HepG2 (cell line): ENCODE data around the gene ARHGAP10. TPM values are rescaled to one million over a fixed set of nuclear protein-coding genes. Genes with fewer than 3 reads are reported as not detected.

Experiments
- ATAC-seq: fragments of 200-7000 bp; cut with Tn5 transposase; 3 replicates; pipeline ENCODE4 v1.9.1; 2020; ENCODE audit warnings: mild to moderate bottlenecking, moderate library complexity
- BruUV-seq: library from RNA; stranded (reverse); fragments of 400-500 nt; replicated peaks from 2 replicates; lab custom pipeline; 2021; lab: Mats Ljungman, UMichigan
- CTCF ChIA-PET: fragments of 300-600 bp; formaldehyde crosslinking; extraction: SDS; loops from one replicate; lab custom pipeline; 2021; ENCODE audit warnings: low total read pairs, inconsistent platforms, low intra/inter-chr PET ratio; lab: Yijun Ruan, JAX
- POLR2A ChIA-PET: fragments of 350-600 bp; sonication (Branson Sonifier 250); formaldehyde crosslinking; loops from one replicate; lab custom pipeline; 2020; ENCODE audit warnings: antibody characterized with exemption, inconsistent platforms; lab: Yijun Ruan, JAX
- DNase-seq: peaks from one replicate; pipeline ENCODE4 v3.0.0-alpha.2; 2015; ENCODE audit warnings: low spot score
- FAIRE-seq: peaks from 3 replicates; lab custom pipeline; 2011; peaks lifted over from hg19 to GRCh38; lab: Jason Lieb, UNC
- H2AFZ ChIP-seq: one replicate; pipeline ENCODE4 v1.6.1; 2011; ENCODE audit warnings: low read length, inconsistent platforms
- H3K27ac ChIP-seq: fragments of 300-600 bp; 3 replicates; pipeline ENCODE4 v1.8.0; 2011; ENCODE audit warnings: mixed run types, mild to moderate bottlenecking, mixed read lengths, low read length, inconsistent platforms; ENCODE audit not compliant: insufficient read depth; ENCODE audit errors: extremely low read length
- H3K27me3 ChIP-seq, 2 experiments: fragments of 200-600 bp in 1 of 2; 2 replicates in 1 of 2; 3 replicates in 1 of 2; pipeline versions ENCODE4 v1.6.0 to v1.8.0; 2011; ENCODE audit warnings: low read length in 2 of 2, mild to moderate bottlenecking in 2 of 2, moderate library complexity in 2 of 2, inconsistent platforms in 1 of 2; ENCODE audit not compliant: insufficient read depth in 2 of 2, control insufficient read depth in 1 of 2
- H3K36me3 ChIP-seq, 2 experiments: fragments of 200-600 bp in 1 of 2; replicated peaks in 1 of 2; 2 replicates in 1 of 2; 3 replicates in 1 of 2; pipeline versions ENCODE4 v1.5.1 to v1.8.0; 2011; ENCODE audit warnings: low read length in 2 of 2, inconsistent platforms in 1 of 2; ENCODE audit not compliant: insufficient read depth in 2 of 2, control insufficient read depth in 1 of 2
- H3K4me1 ChIP-seq: 2 replicates; pipeline ENCODE4 v1.5.1; 2012; ENCODE audit warnings: low read length, inconsistent platforms; ENCODE audit not compliant: insufficient read depth
- H3K4me2 ChIP-seq: 2 replicates; pipeline ENCODE4 v1.6.0; 2011; ENCODE audit warnings: low read depth, low read length, inconsistent platforms
- H3K4me3 ChIP-seq, 3 experiments: fragments of 200-600 bp in 1 of 3; sonication (generic), shearing (Covaris generic) in 1 of 3; replicated peaks in 1 of 3; 2 replicates each; pipeline ENCODE4 v1.5.1; 2011 to 2016; ENCODE audit warnings: low read length in 3 of 3, inconsistent platforms in 2 of 3, low read depth in 2 of 3, mild to moderate bottlenecking in 2 of 3, control low read depth in 1 of 3, mixed read lengths in 1 of 3; ENCODE audit not compliant: insufficient read depth in 1 of 3
- H3K79me2 ChIP-seq: one replicate; pipeline ENCODE4 v1.6.1; 2011; ENCODE audit warnings: low read length, inconsistent platforms; ENCODE audit not compliant: insufficient read depth
- H3K9ac ChIP-seq: 2 replicates; pipeline ENCODE4 v1.6.0; 2011; ENCODE audit warnings: mild to moderate bottlenecking, low read depth, low read length, inconsistent platforms; ENCODE audit not compliant: insufficient read depth
- H3K9me3 ChIP-seq: 2 replicates; pipeline ENCODE4 v1.5.1; 2012; ENCODE audit warnings: mild to moderate bottlenecking, low read length
- H4K20me1 ChIP-seq: 2 replicates; pipeline ENCODE4 v1.6.0; 2011; ENCODE audit warnings: inconsistent platforms, mild to moderate bottlenecking, low read length, moderate library complexity; ENCODE audit not compliant: insufficient read depth
- AHR ChIP-seq: IDR thresholded peaks from 2 replicates; pipeline ENCODE4 v1.6.1; 2018; ENCODE audit warnings: missing genetic modification reagents, missing compliant biosample characterization
- HOXA5 ChIP-seq: sonication (generic); formaldehyde crosslinking; IDR thresholded peaks from 2 replicates; pipeline ENCODE4 v1.4.0; 2020; ENCODE audit warnings: missing genetic modification reagents
- IRX3 ChIP-seq: sonication (generic); formaldehyde crosslinking; IDR thresholded peaks from 2 replicates; pipeline ENCODE4 v1.8.1; 2023; ENCODE audit warnings: mild to moderate bottlenecking, low read depth, missing genetic modification reagents, borderline replicate concordance
- MED13 ChIP-seq: sonication (generic); formaldehyde crosslinking; IDR thresholded peaks from 2 replicates; pipeline ENCODE4 v1.5.0; 2020; ENCODE audit warnings: missing genetic modification reagents
- NONO ChIP-seq, 2 experiments: fragments of 450-650 bp in 1 of 2; sonication (generic) in 1 of 2; formaldehyde crosslinking in 1 of 2; IDR thresholded peaks in 1 of 2; conservative IDR thresholded peaks in 1 of 2; 2 replicates each; pipeline versions ENCODE4 v1.6.1 to v1.8.0; 2017 to 2022; ENCODE audit warnings: mild to moderate bottlenecking in 1 of 2, missing genetic modification reagents in 1 of 2, moderate library complexity in 1 of 2
- POLR2AphosphoS5 ChIP-seq: IDR thresholded peaks from 2 replicates; pipeline ENCODE4 v1.6.1; 2012; ENCODE audit warnings: low read depth, low read length
- PTBP1 ChIP-seq: fragments of 200-400 bp; formaldehyde crosslinking; IDR thresholded peaks from 2 replicates; pipeline ENCODE4 v1.6.1; 2018; ENCODE audit warnings: low read length, low read depth; ENCODE audit not compliant: poor library complexity, severe bottlenecking
- ZNF12 ChIP-seq: sonication (generic); formaldehyde crosslinking; IDR thresholded peaks from 2 replicates; pipeline ENCODE4 v1.5.0; 2020; ENCODE audit warnings: missing genetic modification reagents
- ZNF326 ChIP-seq: sonication (generic); formaldehyde crosslinking; IDR thresholded peaks from 2 replicates; pipeline ENCODE4 v1.4.0; 2020; ENCODE audit warnings: missing genetic modification reagents, borderline replicate concordance
- ZNF549 ChIP-seq: sonication (generic); formaldehyde crosslinking; IDR thresholded peaks from 2 replicates; pipeline ENCODE4 v1.5.0; 2020; ENCODE audit warnings: missing genetic modification reagents
- ZNF564 ChIP-seq: sonication (generic); formaldehyde crosslinking; IDR thresholded peaks from 2 replicates; pipeline ENCODE4 v1.8.1; 2023; ENCODE audit warnings: mild to moderate bottlenecking, missing genetic modification reagents
- WGBS: methylation state at CpG from one replicate; pipeline ENCODE4 v1.1.6; 2017; ENCODE audit warnings: low lambda C conversion rate; 5-methylcytosine and 5-hydroxymethylcytosine counted together
- in situ Hi-C: cut with HindIII; loops from 2 replicates; pipeline ENCODE4 v1.10.0; 2017; ENCODE audit warnings: low pct_unique_long_range_greater_than_20kb; ENCODE audit not compliant: extremely low pct_ligation_motif_present
- intact Hi-C: fragments of 100-400 bp; cut with micrococcal nuclease; formaldehyde crosslinking; loops from one replicate; pipeline ENCODE4 v1.10.0; 2022; ENCODE audit not compliant: unreplicated experiment
- polyA plus RNA-seq, 8 experiments: library from polyadenylated mRNA; depleted of rRNA in 3 of 8; stranded (reverse) in 7 of 8; unstranded in 1 of 8; fragments of >200 nt; fragmentation: Illumina TruSeq in 4 of 8; extraction: Trizol in 4 of 8; gene quantifications; 2 replicates each; pipeline versions ENCODE4 v1.2.1 to v1.2.3, GENCODE V29; 2011 to 2016; ENCODE audit warnings: low read depth in 4 of 8, missing spikeins in 1 of 8, mixed read lengths in 1 of 8; ENCODE audit not compliant: insufficient read depth in 1 of 8
- total RNA-seq, 5 experiments: library from RNA; depleted of rRNA; stranded (reverse); fragments of >200 nt; fragmentation: Illumina TruSeq; extraction: Trizol; gene quantifications; 2 replicates each; pipeline ENCODE4 v1.2.3, GENCODE V29; 2016; ENCODE audit warnings: low read depth in 1 of 5
- TF ChIP-seq, protein P1 (sequence below): sonication (generic); IDR thresholded peaks from 2 replicates; pipeline ENCODE4 v1.6.1; 2016; ENCODE audit warnings: low read depth, borderline replicate concordance
- TF ChIP-seq, protein P2 (sequence below): sonication (generic); formaldehyde crosslinking; IDR thresholded peaks from 2 replicates; pipeline ENCODE4 v1.5.0; 2020; ENCODE audit warnings: missing genetic modification reagents
- TF ChIP-seq, protein P3 (sequence below): sonication (generic); formaldehyde crosslinking; IDR thresholded peaks from 2 replicates; pipeline ENCODE4 v1.4.0; 2020; ENCODE audit warnings: missing genetic modification reagents, borderline replicate concordance
- TF ChIP-seq, protein P4 (sequence below): sonication (generic); formaldehyde crosslinking; conservative IDR thresholded peaks from 2 replicates; pipeline ENCODE4 v1.4.0; 2020; ENCODE audit warnings: missing genetic modification reagents
- TF ChIP-seq, protein P5 (sequence below): sonication (generic); formaldehyde crosslinking; IDR thresholded peaks from 2 replicates; pipeline ENCODE4 v1.5.1; 2020; ENCODE audit warnings: mild to moderate bottlenecking, moderate library complexity, missing genetic modification reagents

Gene ARHGAP10
- total and polyA plus RNA-seq, 2 of the 13 experiments (the other 11 are each of a cell fraction or from before 2014, with no cell fraction given) = 0.45 to 1.6 TPM

DNA sequence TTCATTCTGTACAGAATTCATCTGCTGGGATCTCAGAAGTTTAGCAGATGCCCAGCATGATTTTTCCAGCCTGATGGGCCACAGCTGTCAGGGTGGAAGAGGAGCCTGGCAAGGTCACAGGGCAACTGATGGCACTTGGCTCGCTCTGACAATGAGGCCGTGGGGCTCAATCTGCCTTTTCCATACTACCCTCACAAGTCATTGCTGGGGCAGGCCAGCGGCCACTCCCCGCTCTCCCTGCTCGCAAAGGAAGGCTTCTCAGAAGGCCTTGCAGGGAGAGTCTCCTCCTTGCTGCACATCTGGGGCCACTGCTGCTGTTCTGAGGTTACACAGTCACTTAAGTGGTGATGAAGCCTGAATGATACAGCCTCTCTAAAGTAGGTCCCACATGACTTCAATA lies 361.2 kb downstream of the ARHGAP10 start:
- no peak overlapping the region for H3K27ac ChIP-seq
- TF ChIP-seq, protein P1, sequence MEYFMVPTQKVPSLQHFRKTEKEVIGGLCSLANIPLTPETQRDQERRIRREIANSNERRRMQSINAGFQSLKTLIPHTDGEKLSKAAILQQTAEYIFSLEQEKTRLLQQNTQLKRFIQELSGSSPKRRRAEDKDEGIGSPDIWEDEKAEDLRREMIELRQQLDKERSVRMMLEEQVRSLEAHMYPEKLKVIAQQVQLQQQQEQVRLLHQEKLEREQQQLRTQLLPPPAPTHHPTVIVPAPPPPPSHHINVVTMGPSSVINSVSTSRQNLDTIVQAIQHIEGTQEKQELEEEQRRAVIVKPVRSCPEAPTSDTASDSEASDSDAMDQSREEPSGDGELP = no peak
- TF ChIP-seq NONO (IDR thresholded peaks at IDR 0.05) = no peak
- TF ChIP-seq NONO (CRISPR knock-in tag; conservative IDR thresholded peaks at IDR 0.05) = no peak
- no peak for TF ChIP-seq PTBP1
- no peak for TF ChIP-seq ZNF549
- TF ChIP-seq, protein P2, sequence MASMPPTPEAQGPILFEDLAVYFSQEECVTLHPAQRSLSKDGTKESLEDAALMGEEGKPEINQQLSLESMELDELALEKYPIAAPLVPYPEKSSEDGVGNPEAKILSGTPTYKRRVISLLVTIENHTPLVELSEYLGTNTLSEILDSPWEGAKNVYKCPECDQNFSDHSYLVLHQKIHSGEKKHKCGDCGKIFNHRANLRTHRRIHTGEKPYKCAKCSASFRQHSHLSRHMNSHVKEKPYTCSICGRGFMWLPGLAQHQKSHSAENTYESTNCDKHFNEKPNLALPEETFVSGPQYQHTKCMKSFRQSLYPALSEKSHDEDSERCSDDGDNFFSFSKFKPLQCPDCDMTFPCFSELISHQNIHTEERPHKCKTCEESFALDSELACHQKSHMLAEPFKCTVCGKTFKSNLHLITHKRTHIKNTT = no peak
- TF ChIP-seq, protein P3, sequence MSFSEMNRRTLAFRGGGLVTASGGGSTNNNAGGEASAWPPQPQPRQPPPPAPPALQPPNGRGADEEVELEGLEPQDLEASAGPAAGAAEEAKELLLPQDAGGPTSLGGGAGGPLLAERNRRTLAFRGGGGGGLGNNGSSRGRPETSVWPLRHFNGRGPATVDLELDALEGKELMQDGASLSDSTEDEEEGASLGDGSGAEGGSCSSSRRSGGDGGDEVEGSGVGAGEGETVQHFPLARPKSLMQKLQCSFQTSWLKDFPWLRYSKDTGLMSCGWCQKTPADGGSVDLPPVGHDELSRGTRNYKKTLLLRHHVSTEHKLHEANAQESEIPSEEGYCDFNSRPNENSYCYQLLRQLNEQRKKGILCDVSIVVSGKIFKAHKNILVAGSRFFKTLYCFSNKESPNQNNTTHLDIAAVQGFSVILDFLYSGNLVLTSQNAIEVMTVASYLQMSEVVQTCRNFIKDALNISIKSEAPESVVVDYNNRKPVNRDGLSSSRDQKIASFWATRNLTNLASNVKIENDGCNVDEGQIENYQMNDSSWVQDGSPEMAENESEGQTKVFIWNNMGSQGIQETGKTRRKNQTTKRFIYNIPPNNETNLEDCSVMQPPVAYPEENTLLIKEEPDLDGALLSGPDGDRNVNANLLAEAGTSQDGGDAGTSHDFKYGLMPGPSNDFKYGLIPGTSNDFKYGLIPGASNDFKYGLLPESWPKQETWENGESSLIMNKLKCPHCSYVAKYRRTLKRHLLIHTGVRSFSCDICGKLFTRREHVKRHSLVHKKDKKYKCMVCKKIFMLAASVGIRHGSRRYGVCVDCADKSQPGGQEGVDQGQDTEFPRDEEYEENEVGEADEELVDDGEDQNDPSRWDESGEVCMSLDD (CRISPR knock-in tag) = no peak
- TF ChIP-seq, protein P4, sequence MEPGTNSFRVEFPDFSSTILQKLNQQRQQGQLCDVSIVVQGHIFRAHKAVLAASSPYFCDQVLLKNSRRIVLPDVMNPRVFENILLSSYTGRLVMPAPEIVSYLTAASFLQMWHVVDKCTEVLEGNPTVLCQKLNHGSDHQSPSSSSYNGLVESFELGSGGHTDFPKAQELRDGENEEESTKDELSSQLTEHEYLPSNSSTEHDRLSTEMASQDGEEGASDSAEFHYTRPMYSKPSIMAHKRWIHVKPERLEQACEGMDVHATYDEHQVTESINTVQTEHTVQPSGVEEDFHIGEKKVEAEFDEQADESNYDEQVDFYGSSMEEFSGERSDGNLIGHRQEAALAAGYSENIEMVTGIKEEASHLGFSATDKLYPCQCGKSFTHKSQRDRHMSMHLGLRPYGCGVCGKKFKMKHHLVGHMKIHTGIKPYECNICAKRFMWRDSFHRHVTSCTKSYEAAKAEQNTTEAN (CRISPR knock-in tag) = no peak
- no peak for TF ChIP-seq ZNF326 (CRISPR knock-in tag)
- TF ChIP-seq POLR2AphosphoS5 = no peak
- no peak for TF ChIP-seq MED13 (CRISPR knock-in tag)
- TF ChIP-seq IRX3 (CRISPR knock-in tag) = no peak
- TF ChIP-seq, protein P5, sequence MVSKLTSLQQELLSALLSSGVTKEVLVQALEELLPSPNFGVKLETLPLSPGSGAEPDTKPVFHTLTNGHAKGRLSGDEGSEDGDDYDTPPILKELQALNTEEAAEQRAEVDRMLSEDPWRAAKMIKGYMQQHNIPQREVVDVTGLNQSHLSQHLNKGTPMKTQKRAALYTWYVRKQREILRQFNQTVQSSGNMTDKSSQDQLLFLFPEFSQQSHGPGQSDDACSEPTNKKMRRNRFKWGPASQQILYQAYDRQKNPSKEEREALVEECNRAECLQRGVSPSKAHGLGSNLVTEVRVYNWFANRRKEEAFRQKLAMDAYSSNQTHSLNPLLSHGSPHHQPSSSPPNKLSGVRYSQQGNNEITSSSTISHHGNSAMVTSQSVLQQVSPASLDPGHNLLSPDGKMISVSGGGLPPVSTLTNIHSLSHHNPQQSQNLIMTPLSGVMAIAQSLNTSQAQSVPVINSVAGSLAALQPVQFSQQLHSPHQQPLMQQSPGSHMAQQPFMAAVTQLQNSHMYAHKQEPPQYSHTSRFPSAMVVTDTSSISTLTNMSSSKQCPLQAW = no peak
- TF ChIP-seq ZNF12 (CRISPR knock-in tag) = no peak
- no peak for TF ChIP-seq ZNF564 (CRISPR knock-in tag)
- no peak for TF ChIP-seq AHR
- no peak for TF ChIP-seq HOXA5 (CRISPR knock-in tag)
- ATAC-seq (no peak), DNase-seq (no peak), FAIRE-seq (no peak)
- H3K9me3 ChIP-seq = no peaks in the 10 kb centered on the region
- WGBS = 62% methylated on average over 2 of the region's 5 CpGs
- intact Hi-C loops (no loop called here), in situ Hi-C loops (no loop called here)
- no peaks in the 10 kb centered on the region for H3K27me3 ChIP-seq
- H3K4me1 ChIP-seq = no peaks in the 10 kb centered on the region
- H2AFZ ChIP-seq = no peak overlapping the region
- no TSS peak for BruUV-seq
- no peaks in the 10 kb centered on the region for H3K79me2 ChIP-seq
- no peaks in the 10 kb centered on the region for H3K36me3 ChIP-seq
- ChIA-PET POLR2A (no interaction called here), CTCF (no interaction called here)
- H3K4me3 ChIP-seq = no peak overlapping the region
- no peak overlapping the region for H3K9ac ChIP-seq
- H4K20me1 ChIP-seq = no peaks in the 10 kb centered on the region
- no peak overlapping the region for H3K4me2 ChIP-seq
